Measurements from ENCODE around the gene NR5A2.
A peak's percentile ranks its signal among the peaks of the same experiment; 100 is the strongest.

NR5A2 gene

DNA sequence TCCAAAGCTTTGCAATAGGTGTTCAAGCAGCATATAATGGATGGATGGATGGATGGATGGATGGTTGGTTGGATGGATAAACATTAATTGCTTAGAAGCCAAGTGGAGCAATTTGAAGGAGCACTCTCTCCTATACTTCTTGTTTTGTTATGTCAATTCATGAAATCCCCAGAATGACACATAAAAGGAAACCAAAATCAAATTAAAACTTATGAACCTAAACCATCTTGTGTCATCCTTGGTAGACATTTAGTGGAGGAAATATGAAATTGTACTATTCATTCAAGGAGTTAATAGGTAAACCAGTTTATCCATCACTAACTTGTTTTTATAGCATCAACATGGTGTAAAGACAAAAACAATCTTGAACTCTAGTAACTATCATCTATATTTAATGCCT is 122.5 kb downstream of the NR5A2 start:
- DNase-seq (ENCODE audit: low read depth, low spot score): no peak
- ChIA-PET CTCF (no interaction called here), POLR2A (no interaction called here)
- TF ChIP-seq, protein P1, sequence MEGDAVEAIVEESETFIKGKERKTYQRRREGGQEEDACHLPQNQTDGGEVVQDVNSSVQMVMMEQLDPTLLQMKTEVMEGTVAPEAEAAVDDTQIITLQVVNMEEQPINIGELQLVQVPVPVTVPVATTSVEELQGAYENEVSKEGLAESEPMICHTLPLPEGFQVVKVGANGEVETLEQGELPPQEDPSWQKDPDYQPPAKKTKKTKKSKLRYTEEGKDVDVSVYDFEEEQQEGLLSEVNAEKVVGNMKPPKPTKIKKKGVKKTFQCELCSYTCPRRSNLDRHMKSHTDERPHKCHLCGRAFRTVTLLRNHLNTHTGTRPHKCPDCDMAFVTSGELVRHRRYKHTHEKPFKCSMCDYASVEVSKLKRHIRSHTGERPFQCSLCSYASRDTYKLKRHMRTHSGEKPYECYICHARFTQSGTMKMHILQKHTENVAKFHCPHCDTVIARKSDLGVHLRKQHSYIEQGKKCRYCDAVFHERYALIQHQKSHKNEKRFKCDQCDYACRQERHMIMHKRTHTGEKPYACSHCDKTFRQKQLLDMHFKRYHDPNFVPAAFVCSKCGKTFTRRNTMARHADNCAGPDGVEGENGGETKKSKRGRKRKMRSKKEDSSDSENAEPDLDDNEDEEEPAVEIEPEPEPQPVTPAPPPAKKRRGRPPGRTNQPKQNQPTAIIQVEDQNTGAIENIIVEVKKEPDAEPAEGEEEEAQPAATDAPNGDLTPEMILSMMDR (IDR thresholded peaks at IDR 0.05; ENCODE audit: insufficient read depth, low read length, missing control alignments): no peak
- H3K4me3 ChIP-seq (ENCODE audit: low read depth, low read length): no peak overlapping the region

DNA sequence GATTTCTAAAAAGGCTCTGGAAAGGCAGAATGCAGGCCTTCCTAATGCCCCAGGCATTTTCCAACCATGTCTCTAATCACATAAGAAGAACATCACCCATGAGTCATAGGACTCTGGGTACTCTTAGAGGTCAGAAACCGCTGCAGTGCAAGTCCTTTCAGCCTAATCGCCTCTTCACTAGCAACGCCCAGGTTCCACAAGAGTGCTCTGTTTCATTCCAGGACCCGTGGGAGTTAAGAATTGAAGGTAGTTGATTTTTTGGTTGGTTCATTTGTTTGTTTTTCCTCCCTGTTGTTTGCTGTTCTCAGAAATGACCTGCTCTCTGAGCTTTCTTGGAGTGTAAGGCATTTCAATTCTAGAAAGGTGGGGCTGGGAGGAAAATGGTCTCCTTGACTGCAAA is 123.2 kb downstream of the NR5A2 start:
- CTCF ChIA-PET: interaction anchor here (1.3 kb wide), 1 partner anchor 11 kb away, joined by 3 read pairs; no protein-coding TSS in a partner anchor
- TF ChIP-seq, protein P1 (IDR thresholded peaks at IDR 0.05; ENCODE audit: insufficient read depth, low read length, missing control alignments): no peak
- peak; percentile 44 for DNase-seq (ENCODE audit: low read depth, low spot score)
- POLR2A ChIA-PET: no interaction called here
- H3K4me3 ChIP-seq (ENCODE audit: low read depth, low read length): no peak overlapping the region

- no peak for DNase-seq (ENCODE audit: low read depth, low spot score)
- ChIA-PET POLR2A (no interaction called here), CTCF (no interaction called here)
- TF ChIP-seq, protein P1 (IDR thresholded peaks at IDR 0.05; ENCODE audit: insufficient read depth, low read length, missing control alignments): no peak
- H3K4me3 ChIP-seq (ENCODE audit: low read depth, low read length): no peak overlapping the region
These were observed 124.8 kb downstream of the NR5A2 start for GRCh38 chr1:200152336-200152735.

- CTCF ChIA-PET: interaction anchor here (1.5 kb wide), 1 partner anchor 14 kb away, joined by 9 read pairs; no protein-coding TSS in a partner anchor
- TF ChIP-seq, protein P1 (IDR thresholded peaks at IDR 0.05; ENCODE audit: insufficient read depth, low read length, missing control alignments): no peak
These were observed 126.0 kb downstream of the NR5A2 start for GRCh38 chr1:200153277-200154055.

GRCh38 chr1:200154069-200154767 is 126.7 kb downstream of the NR5A2 start:
- POLR2A ChIA-PET: no interaction called here
- TF ChIP-seq, protein P1 (IDR thresholded peaks at IDR 0.05; ENCODE audit: insufficient read depth, low read length, missing control alignments): no peak
- no peak for DNase-seq (ENCODE audit: low read depth, low spot score)
- CTCF ChIA-PET: interaction anchor here (1.0 to 1.5 kb wide), 3 partner anchors 14 to 125 kb away, joined by 3 to 9 read pairs (median 9); no protein-coding TSS in a partner anchor
- H3K4me3 ChIP-seq (ENCODE audit: low read depth, low read length): no peak overlapping the region

More at GRCh38 chr1:200153277-200154055, 126.0 kb downstream of the NR5A2 start:
- no peak for DNase-seq (ENCODE audit: low read depth, low spot score)
- POLR2A ChIA-PET: no interaction called here
- no peak overlapping the region for H3K4me3 ChIP-seq (ENCODE audit: low read depth, low read length)

GRCh38 chr1:200157715-200158114 is 130.2 kb downstream of the NR5A2 start:
- CTCF ChIA-PET: interaction anchor here (1.0 to 2.1 kb wide), 5 partner anchors 10 to 90 kb away, joined by 3 to 11 read pairs (median 3); no protein-coding TSS in a partner anchor
- POLR2A ChIA-PET: no interaction called here
- TF ChIP-seq, protein P1 (IDR thresholded peaks at IDR 0.05; ENCODE audit: insufficient read depth, low read length, missing control alignments): no peak

More at GRCh38 chr1:200157715-200158114, 130.2 kb downstream of the NR5A2 start:
- H3K4me3 ChIP-seq (ENCODE audit: low read depth, low read length): no peak overlapping the region
- no peak for DNase-seq (ENCODE audit: low read depth, low spot score)

All from AG04449 (cell line).